Activated CD8-positive, alpha-beta memory T cell treated with anti-CD3 and anti-CD28 coated beads for 36 hours (primary cell): ENCODE measurements around the gene PKMYT1. TPM values are rescaled to one million over a fixed set of nuclear protein-coding genes. Genes with fewer than 3 reads are reported as not detected.

Experiments
- CTCF ChIA-PET: fragments of 350-600 bp; sonication (Branson Sonifier 250); formaldehyde crosslinking; loops from one replicate; lab custom pipeline; 2021; ENCODE audit warnings: antibody characterized with exemption; lab: Charles Lee
- POLR2A ChIA-PET: fragments of 350-600 bp; sonication (Branson Sonifier 250); formaldehyde crosslinking; loops from one replicate; lab custom pipeline; 2021; ENCODE audit warnings: antibody characterized with exemption; lab: Charles Lee
- total RNA-seq, 2 experiments: library from RNA; stranded (reverse); gene quantifications; one replicate each; pipeline ENCODE4 v1.2.3, GENCODE V29; 2021

PKMYT1 gene
- total RNA-seq, 2 experiments from 2014 or later: 135 TPM

GRCh38 chr16:3007957-3008689, 27.9 kb upstream of the PKMYT1 start:
- ChIA-PET CTCF (interaction anchor here (0.9 to 7.2 kb wide), 4 partner anchors 13 to 21 kb away, joined by 3 to 73 read pairs (median 10); partner anchors contain the start of gene TNFRSF12A), POLR2A (interaction anchor here (0.6 kb wide), 1 partner anchor 31 kb away, joined by 3 read pairs; no protein-coding TSS in a partner anchor)

- ChIA-PET CTCF (interaction anchor here (0.9 to 7.2 kb wide), 4 partner anchors 13 to 22 kb away, joined by 3 to 73 read pairs (median 10); partner anchors contain the start of gene TNFRSF12A), POLR2A (interaction anchor here (0.5 to 0.6 kb wide), 2 partner anchors 32 to 120 kb away, joined by 3 to 5 read pairs; no protein-coding TSS in a partner anchor)
Observed at GRCh38 chr16:3007059-3007956, 27.1 kb upstream of the PKMYT1 start.

GRCh38 chr16:3004781-3005284, 24.6 kb upstream of the PKMYT1 start:
- ChIA-PET CTCF (interaction anchor here (0.6 to 7.2 kb wide), 4 partner anchors 18 to 234 kb away, joined by 4 to 73 read pairs (median 11); partner anchors contain the start of genes HCFC1R1 and THOC6), POLR2A (interaction anchor here (1.2 kb wide), 1 partner anchor 144 kb away, joined by 4 read pairs; no protein-coding TSS in a partner anchor)

GRCh38 chr16:3004319-3004718, 24.1 kb upstream of the PKMYT1 start:
- POLR2A ChIA-PET: interaction anchor here (1.0 to 1.2 kb wide), 2 partner anchors 18 to 145 kb away, joined by 3 to 4 read pairs; no protein-coding TSS in a partner anchor
- CTCF ChIA-PET: interaction anchor here (0.8 to 7.2 kb wide), 10 partner anchors 10 to 122 kb away, joined by 3 to 73 read pairs (median 3); partner anchors contain the start of genes HCFC1R1, PKMYT1, THOC6 and TNFRSF12A

- ChIA-PET CTCF (interaction anchor here (0.8 to 7.2 kb wide), 10 partner anchors 9 to 123 kb away, joined by 3 to 73 read pairs (median 3); partner anchors contain the start of genes HCFC1R1, PKMYT1, THOC6 and TNFRSF12A), POLR2A (interaction anchor here (1.0 kb wide), 1 partner anchor 18 kb away, joined by 3 read pairs; no protein-coding TSS in a partner anchor)
Observed at GRCh38 chr16:3003582-3004270, 23.5 kb upstream of the PKMYT1 start.

GRCh38 chr16:3001316-3001715, 21.1 kb upstream of the PKMYT1 start:
- POLR2A ChIA-PET: no interaction called here
- CTCF ChIA-PET: interaction anchor here (1.6 to 2.1 kb wide), 2 partner anchors 27 to 30 kb away, joined by 6 to 12 read pairs; no protein-coding TSS in a partner anchor

- CTCF ChIA-PET: interaction anchor here (1.6 to 2.1 kb wide), 2 partner anchors 28 to 31 kb away, joined by 6 to 12 read pairs; no protein-coding TSS in a partner anchor
- POLR2A ChIA-PET: no interaction called here
Observed at GRCh38 chr16:3000540-3000939, 20.3 kb upstream of the PKMYT1 start.

- POLR2A ChIA-PET: no interaction called here
- CTCF ChIA-PET: interaction anchor here (2.1 kb wide), 1 partner anchor 29 kb away, joined by 12 read pairs; no protein-coding TSS in a partner anchor
Observed at GRCh38 chr16:2999929-3000328, 19.7 kb upstream of the PKMYT1 start.

GRCh38 chr16:2996298-2996697, 16.1 kb upstream of the PKMYT1 start:
- CTCF ChIA-PET: interaction anchor here (0.8 kb wide), 1 partner anchor 32 kb away, joined by 3 read pairs; no protein-coding TSS in a partner anchor
- POLR2A ChIA-PET: no interaction called here

GRCh38 chr16:2992383-2993081, 12.3 kb upstream of the PKMYT1 start:
- ChIA-PET CTCF (no interaction called here), POLR2A (no interaction called here)

- ChIA-PET POLR2A (no interaction called here), CTCF (interaction anchor here (0.8 kb wide), 1 partner anchor 16 kb away, joined by 3 read pairs; no protein-coding TSS in a partner anchor)
Observed at GRCh38 chr16:2991566-2992261, 11.5 kb upstream of the PKMYT1 start.

- ChIA-PET CTCF (interaction anchor here (0.8 kb wide), 1 partner anchor 17 kb away, joined by 3 read pairs; no protein-coding TSS in a partner anchor), POLR2A (no interaction called here)
Observed at GRCh38 chr16:2990891-2991290, 10.6 kb upstream of the PKMYT1 start.

GRCh38 chr16:2988590-2989099, 8.4 kb upstream of the PKMYT1 start:
- ChIA-PET CTCF (interaction anchor here (1.2 kb wide), 1 partner anchor 34 kb away, joined by 3 read pairs; no protein-coding TSS in a partner anchor), POLR2A (no interaction called here)

GRCh38 chr16:2987833-2988232, 7.6 kb upstream of the PKMYT1 start:
- ChIA-PET CTCF (interaction anchor here (1.0 to 1.2 kb wide), 2 partner anchors 35 to 61 kb away, joined by 3 read pairs; no protein-coding TSS in a partner anchor), POLR2A (no interaction called here)

GRCh38 chr16:2987286-2987685, 7.0 kb upstream of the PKMYT1 start:
- POLR2A ChIA-PET: no interaction called here
- CTCF ChIA-PET: interaction anchor here (1.0 kb wide), 1 partner anchor 60 kb away, joined by 3 read pairs; no protein-coding TSS in a partner anchor

- CTCF ChIA-PET: interaction anchor here (1.0 kb wide), 1 partner anchor 59 kb away, joined by 3 read pairs; no protein-coding TSS in a partner anchor
- POLR2A ChIA-PET: interaction anchor here (0.7 kb wide), 1 partner anchor 34 kb away, joined by 3 read pairs; no protein-coding TSS in a partner anchor
Observed at GRCh38 chr16:2986623-2987188, 6.5 kb upstream of the PKMYT1 start.
